PC-9 (cell line): ENCODE measurements around the gene LMBR1.

Experiments used
- EZH2 ChIP-seq: fragments of 200-600 bp; sonication (generic); IDR thresholded peaks from 2 replicates; pipeline ENCODE4 v1.8.0; 2017; ENCODE audit warnings: antibody characterized with exemption, low read depth
- TF ChIP-seq, protein P1 (sequence below): fragments of 200-600 bp; sonication (generic); conservative IDR thresholded peaks from 2 replicates; pipeline ENCODE4 v1.6.1; 2017; ENCODE audit warnings: mixed run types, antibody characterized with exemption, mild to moderate bottlenecking, moderate library complexity

- TF ChIP-seq, protein P1, sequence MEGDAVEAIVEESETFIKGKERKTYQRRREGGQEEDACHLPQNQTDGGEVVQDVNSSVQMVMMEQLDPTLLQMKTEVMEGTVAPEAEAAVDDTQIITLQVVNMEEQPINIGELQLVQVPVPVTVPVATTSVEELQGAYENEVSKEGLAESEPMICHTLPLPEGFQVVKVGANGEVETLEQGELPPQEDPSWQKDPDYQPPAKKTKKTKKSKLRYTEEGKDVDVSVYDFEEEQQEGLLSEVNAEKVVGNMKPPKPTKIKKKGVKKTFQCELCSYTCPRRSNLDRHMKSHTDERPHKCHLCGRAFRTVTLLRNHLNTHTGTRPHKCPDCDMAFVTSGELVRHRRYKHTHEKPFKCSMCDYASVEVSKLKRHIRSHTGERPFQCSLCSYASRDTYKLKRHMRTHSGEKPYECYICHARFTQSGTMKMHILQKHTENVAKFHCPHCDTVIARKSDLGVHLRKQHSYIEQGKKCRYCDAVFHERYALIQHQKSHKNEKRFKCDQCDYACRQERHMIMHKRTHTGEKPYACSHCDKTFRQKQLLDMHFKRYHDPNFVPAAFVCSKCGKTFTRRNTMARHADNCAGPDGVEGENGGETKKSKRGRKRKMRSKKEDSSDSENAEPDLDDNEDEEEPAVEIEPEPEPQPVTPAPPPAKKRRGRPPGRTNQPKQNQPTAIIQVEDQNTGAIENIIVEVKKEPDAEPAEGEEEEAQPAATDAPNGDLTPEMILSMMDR: no peak
- no peak for TF ChIP-seq EZH2
Observed at GRCh38 chr7:156703209-156703608, 189.8 kb downstream of the LMBR1 start.
